Airway epithelial cell (primary cell): Measurements from ENCODE around the gene PSME2. TPM values are rescaled to one million over a fixed set of nuclear protein-coding genes. Genes with fewer than 3 reads are reported as not detected.

Source experiments
- total RNA-seq: library from RNA; depleted of rRNA; stranded (reverse); fragments of >200 nt; gene quantifications from 2 replicates; pipeline ENCODE4 v1.2.3, GENCODE V29; 2015

The PSME2 gene
- 54.1 and 80.0 TPM in 2 replicates for total RNA-seq

GRCh38 chr14:24146453-24146977, at the start of gene PSME2:
PSME2 (minus strand) TSS chr14:24146610; CDS start chr14:24146581, 29 bp downstream.

GRCh38 chr14:24195186-24196070, 49.0 kb upstream of the PSME2 start, which contains the start of gene TM9SF1:
TM9SF1 (minus strand) TSS chr14:24195441; CDS start chr14:24195019, 422 bp downstream.

GRCh38 chr14:24188251-24189058, 42.0 kb upstream of the PSME2 start, which contains the start of gene IPO4:
IPO4 (minus strand) TSS chr14:24188816; CDS start chr14:24188787, 29 bp downstream.

GRCh38 chr14:24171422-24172260, 25.2 kb upstream of the PSME2 start, which contains the start of gene REC8:
REC8 (plus strand) TSS chr14:24172080; CDS start chr14:24172553, 473 bp downstream.

GRCh38 chr14:24160850-24161804, 14.7 kb upstream of the PSME2 start, which contains the start of gene IRF9:
IRF9 (plus strand) TSS chr14:24161265; CDS start chr14:24162145, 880 bp downstream.

GRCh38 chr14:24146978-24147760, 759 bp upstream of the PSME2 start, which contains the start of gene RNF31:
RNF31 (plus strand) TSS chr14:24147498; CDS start chr14:24147699, 201 bp downstream.

GRCh38 chr14:24141097-24141880, 5.1 kb downstream of the PSME2 start, which contains the start of gene EMC9:
EMC9 (minus strand) TSS chr14:24141591; CDS start chr14:24141304, 287 bp downstream.

GRCh38 chr14:24135834-24136683, 10.4 kb downstream of the PSME2 start, which contains the start of gene PSME1:
PSME1 (plus strand) TSS chr14:24136194; CDS start chr14:24136263, 69 bp downstream.

GRCh38 chr14:24130380-24130716, 16.1 kb downstream of the PSME2 start, which contains the start of gene FITM1:
FITM1 (plus strand) TSS chr14:24130659; CDS start chr14:24131564, 905 bp downstream.

GRCh38 chr14:24114532-24115421, 31.6 kb downstream of the PSME2 start, which contains the start of the genes DCAF11 and NRL:
DCAF11 (plus strand) TSS chr14:24114777; CDS start chr14:24115595, 818 bp downstream.
NRL (minus strand) TSS chr14:24114949; CDS start chr14:24082848, 32,101 bp downstream.

GRCh38 chr14:24093901-24094840, 52.2 kb downstream of the PSME2 start, which contains the start of gene PCK2:
PCK2 (plus strand) TSS chr14:24094311; CDS start chr14:24094406, 95 bp downstream.

